ENCODE results near the gene ERMN.

- no peak for TF ChIP-seq CTCF (IDR thresholded peaks at IDR 0.05)
- TF ChIP-seq POLR2A (IDR thresholded peaks at IDR 0.05) = no peak
Measured at GRCh38 chr2:157292853-157293252, 32.8 kb downstream of the ERMN start.

All from thyroid gland (tissue), 4 donors.